GM10248 (cell line): ENCODE data around the gene C2.
"Not testable (repeated sequence)": the region's sequence is repeated elsewhere in the genome, so short reads cannot be mapped to it uniquely, and the experiment has no call there.

ENCODE experiments used
- CTCF ChIA-PET: fragments of 300-600 bp; sonication (Branson Sonifier 250); formaldehyde crosslinking; extraction: SDS; loops from one replicate; lab custom pipeline; 2021; ENCODE audit warnings: antibody characterized with exemption; lab: Yijun Ruan, JAX
- POLR2A ChIA-PET: fragments of 350-650 bp; sonication (Branson Sonifier 250); formaldehyde crosslinking; extraction: SDS; loops from one replicate; lab custom pipeline; 2020; ENCODE audit warnings: antibody characterized with exemption; lab: Yijun Ruan, JAX
- DNase-seq: peaks from one replicate; pipeline ENCODE4 v3.0.0; 2012; ENCODE audit errors: extremely low spot score
- CTCF ChIP-seq: IDR thresholded peaks from 2 replicates; pipeline ENCODE4 v1.5.1; 2012; ENCODE audit warnings: mild to moderate bottlenecking, low read depth; ENCODE audit errors: extremely low read depth, missing control alignments, control extremely low read depth

The C2 gene

DNA sequence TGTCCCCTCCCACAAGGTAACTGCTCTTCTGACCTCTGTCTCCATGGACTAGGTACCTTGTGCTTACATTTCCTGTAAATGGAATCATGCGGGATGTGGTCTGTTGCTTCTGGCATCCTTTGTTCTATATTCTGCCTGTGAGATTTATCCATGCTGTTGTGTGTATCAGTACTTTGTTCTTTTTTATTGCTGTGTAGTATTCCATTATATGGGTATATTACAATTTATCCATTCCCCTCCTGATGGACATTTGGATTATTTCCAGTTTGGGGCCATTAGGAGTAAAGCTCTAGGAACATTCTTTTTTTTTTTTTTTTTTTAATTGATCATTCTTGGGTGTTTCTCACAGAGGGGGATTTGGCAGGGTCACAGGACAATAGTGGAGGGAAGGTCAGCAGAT is 3.4 kb downstream of the C2 start:
- ChIA-PET CTCF (interaction anchor here (0.8 to 1.9 kb wide), 2 partner anchors 22 to 40 kb away, joined by 3 to 6 read pairs; no protein-coding TSS in a partner anchor), POLR2A (interaction anchor here (0.6 kb wide), 1 partner anchor 284 kb away, joined by 12 read pairs; no protein-coding TSS in a partner anchor)
- DNase-seq: no peak
- no peak for TF ChIP-seq CTCF

DNA sequence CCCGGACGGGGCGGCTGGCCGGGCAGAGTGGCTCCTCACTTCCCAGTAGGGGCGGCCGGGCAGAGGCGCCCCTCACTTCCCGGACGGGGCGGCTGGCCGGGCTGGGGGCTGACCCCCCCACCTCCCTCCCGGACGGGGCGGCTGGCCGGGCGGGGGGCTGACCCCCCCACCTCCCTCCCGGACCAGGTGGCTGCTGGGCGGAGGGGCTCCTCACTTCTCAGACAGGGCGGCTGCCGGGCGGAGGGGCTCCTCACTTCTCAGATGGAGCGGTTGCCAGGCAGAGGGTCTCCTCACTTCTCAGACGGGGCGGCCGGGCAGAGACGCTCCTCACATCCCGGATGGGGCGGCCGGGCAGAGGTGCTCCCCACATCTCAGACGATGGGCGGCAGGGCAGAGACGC is 4.6 kb downstream of the C2 start:
- POLR2A ChIA-PET, CTCF ChIA-PET: not testable (repeated sequence)

DNA sequence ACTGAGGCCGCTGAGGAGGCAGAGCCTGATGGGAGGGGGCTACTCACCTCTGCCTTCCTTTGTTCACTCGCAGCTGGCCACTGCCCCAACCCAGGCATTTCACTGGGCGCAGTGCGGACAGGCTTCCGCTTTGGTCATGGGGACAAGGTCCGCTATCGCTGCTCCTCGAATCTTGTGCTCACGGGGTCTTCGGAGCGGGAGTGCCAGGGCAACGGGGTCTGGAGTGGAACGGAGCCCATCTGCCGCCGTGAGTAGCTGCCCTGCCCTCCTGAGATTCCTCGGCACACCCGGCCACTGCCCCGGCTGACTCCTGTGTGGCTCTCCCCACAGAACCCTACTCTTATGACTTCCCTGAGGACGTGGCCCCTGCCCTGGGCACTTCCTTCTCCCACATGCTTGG is 6.0 kb downstream of the C2 start:
- no peak for TF ChIP-seq CTCF
- no peak for DNase-seq
- ChIA-PET CTCF (no interaction called here), POLR2A (no interaction called here)

More for the DNA sequence above, 4.6 kb downstream of the C2 start:
- DNase-seq: not testable (repeated sequence)

DNA sequence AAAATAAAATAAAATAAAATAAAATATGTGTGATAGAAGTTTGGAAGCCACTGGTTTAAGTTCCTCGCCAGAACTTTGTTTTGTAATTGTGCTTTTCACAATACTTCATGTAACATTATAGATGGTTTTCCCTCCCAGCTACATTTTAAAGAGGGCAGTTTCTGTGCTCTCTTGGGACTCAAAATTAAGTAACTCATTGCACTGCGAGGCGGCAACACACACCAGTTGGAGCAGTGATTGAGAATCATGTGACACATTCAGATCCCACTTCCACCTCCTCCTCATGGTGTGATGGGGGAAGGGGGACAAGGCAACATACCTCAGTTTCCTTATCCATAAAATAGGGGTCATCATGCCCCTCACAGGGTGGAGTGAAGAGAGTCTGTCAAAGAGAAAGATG is 7.5 kb downstream of the C2 start:
- no peak for TF ChIP-seq CTCF
- ChIA-PET CTCF (no interaction called here), POLR2A (no interaction called here)
- no peak for DNase-seq

- TF ChIP-seq CTCF: no peak
- ChIA-PET CTCF (interaction anchor here (0.9 kb wide), 1 partner anchor 16 kb away, joined by 4 read pairs; no protein-coding TSS in a partner anchor), POLR2A (no interaction called here)
- no peak for DNase-seq
Measured at GRCh38 chr6:31935823-31936222, 8.3 kb downstream of the C2 start.

DNA sequence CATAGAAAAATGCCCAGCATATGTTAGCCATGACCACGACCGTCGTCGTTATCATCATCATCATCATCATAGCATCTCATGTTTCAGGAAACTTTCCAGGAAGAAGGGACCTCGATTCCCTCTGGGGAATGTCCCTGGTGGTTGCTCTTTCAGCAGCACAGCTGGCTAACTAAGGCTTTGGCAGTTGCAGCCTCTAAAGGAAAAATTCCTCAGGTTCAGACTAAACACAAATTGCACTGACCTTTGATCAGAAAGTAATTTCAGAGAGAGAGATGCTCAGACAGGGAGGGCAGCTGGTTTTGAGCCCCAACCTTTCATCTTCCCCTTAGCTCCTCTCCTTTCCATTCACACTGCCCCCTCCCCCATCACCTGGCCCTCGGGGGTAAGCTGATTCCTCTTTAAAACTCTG is 12.7 kb downstream of the C2 start:
- POLR2A ChIA-PET: no interaction called here
- TF ChIP-seq CTCF: no peak
- CTCF ChIA-PET: interaction anchor here (1.1 to 5.7 kb wide), 5 partner anchors 12 to 63 kb away, joined by 3 to 35 read pairs (median 8); partner anchors contain the start of gene SKIC2
- DNase-seq: no peak

DNA sequence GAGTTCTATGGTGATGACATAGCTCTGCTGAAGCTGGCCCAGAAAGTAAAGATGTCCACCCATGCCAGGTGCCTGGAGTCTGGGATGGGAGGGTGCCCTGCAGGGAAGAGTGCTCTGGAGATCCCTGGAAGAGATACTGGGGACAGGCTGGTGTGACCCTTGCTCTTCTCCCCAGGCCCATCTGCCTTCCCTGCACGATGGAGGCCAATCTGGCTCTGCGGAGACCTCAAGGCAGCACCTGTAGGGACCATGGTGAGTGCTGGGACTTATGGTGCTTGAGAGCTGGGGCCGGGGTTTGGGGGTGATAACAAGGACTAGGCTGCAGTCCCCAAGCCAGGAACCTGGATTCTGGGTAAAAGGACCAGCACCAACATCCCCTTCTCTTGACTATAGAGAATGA is 16.2 kb downstream of the C2 start:
- CTCF ChIA-PET: no interaction called here
- no peak for DNase-seq
- POLR2A ChIA-PET: interaction anchor here (0.5 to 0.6 kb wide), 2 partner anchors 28 to 147 kb away, joined by 6 to 8 read pairs; no protein-coding TSS in a partner anchor
- no peak for TF ChIP-seq CTCF
